GM12801 (cell line): ENCODE measurements around the gene SNX27.

Experiments used
- TF ChIP-seq, protein P1 (sequence below): IDR thresholded peaks from one replicate; pipeline ENCODE4 v1.5.1; 2011; ENCODE audit warnings: control low read depth; ENCODE audit not compliant: insufficient read length; ENCODE audit errors: extremely low read depth

Gene SNX27

DNA sequence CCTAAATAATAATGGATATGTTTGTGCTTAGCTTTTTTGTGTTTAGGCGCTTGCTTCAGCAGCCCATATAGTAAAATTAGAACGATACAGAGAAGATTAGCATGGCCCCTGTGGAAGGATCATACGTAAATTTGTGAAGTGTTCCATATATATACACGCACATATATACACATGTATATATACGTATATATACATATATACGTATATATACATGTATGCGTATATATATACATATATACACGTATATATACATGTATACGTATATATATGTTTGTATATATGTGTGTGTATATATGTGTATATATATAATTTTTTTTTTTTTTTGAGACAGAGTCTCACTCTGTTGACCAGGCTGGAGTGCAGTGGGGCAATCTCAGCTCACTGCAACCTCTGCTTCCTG is 17.4 kb downstream of the SNX27 start:
- TF ChIP-seq, protein P1, sequence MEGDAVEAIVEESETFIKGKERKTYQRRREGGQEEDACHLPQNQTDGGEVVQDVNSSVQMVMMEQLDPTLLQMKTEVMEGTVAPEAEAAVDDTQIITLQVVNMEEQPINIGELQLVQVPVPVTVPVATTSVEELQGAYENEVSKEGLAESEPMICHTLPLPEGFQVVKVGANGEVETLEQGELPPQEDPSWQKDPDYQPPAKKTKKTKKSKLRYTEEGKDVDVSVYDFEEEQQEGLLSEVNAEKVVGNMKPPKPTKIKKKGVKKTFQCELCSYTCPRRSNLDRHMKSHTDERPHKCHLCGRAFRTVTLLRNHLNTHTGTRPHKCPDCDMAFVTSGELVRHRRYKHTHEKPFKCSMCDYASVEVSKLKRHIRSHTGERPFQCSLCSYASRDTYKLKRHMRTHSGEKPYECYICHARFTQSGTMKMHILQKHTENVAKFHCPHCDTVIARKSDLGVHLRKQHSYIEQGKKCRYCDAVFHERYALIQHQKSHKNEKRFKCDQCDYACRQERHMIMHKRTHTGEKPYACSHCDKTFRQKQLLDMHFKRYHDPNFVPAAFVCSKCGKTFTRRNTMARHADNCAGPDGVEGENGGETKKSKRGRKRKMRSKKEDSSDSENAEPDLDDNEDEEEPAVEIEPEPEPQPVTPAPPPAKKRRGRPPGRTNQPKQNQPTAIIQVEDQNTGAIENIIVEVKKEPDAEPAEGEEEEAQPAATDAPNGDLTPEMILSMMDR, result no peak

DNA sequence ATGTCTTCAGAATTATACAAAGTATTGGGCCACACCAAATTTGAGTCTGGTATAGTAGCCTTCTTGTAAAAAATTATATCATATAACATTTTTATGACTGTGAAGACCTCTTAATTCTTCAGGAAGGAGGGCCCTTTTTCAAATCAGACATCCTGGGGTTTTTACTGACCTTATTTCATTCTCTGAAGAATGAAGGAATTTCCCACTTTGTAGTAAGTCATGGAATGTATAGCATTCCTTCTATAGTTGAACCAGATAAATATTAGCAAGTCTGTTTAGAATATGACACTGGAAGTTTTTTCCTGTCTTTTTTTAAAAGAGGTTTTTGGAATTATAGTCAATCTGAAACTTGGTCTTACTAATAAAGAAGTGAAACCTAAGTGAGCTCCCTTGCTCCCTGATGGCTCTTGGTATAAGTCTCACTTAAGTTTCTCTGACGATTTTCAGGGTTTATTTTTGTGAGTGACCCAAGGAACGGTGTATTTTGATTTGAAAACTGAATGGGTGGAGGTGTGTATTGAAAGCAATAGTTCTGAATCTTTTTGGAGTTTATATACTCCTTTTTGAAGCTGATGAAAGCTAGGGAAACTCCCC is 23.7 kb downstream of the SNX27 start:
- TF ChIP-seq, protein P1, result no peak

DNA sequence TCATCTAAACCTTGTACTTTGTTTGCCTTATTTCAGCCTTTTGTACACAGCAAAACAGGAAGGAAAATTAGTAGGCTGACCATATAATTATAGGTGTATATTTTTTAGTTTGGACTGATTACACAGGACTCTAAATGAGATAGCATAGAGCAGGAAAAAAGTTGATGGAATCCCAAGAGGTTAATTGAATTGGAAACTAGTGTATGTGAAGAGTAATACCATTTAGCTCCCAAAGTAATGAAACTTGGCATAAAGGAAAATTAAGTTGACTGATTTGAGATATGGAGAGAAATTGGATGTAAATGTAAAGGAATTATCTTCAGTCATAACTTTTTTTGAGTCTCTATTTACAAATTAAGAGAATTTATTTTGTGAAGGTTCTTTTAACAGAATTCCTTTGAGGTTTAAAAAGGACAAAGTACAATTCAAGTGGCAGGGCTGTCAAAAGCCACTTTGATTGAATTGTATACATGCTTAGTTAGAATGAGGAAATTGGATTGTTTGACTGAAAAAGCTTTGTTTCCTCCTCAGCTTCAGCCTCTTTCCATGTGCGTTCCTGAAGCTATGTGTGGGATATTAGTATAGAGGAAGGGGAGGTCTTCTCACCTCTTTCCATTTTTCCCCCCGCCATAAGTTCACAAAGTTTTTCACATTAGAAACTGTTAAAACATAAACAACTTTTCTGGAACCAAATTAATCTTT is 26.4 kb downstream of the SNX27 start:
- TF ChIP-seq, protein P1, result no peak

DNA sequence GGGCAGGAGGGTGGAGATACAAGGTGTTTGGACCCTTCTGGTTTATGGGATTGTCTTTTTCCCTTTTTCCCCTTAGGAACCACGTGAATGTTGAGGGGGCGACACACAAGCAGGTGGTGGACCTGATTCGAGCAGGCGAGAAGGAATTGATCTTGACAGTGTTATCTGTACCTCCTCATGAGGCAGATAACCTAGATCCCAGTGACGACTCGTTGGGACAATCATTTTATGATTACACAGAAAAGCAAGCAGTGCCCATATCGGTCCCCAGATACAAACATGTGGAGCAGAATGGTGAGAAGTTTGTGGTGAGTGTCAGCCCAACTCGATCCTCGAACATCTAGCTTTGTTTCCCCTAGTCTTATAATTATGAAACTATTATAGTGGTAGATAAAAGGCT is 27.0 kb downstream of the SNX27 start:
- TF ChIP-seq, protein P1, result no peak

DNA sequence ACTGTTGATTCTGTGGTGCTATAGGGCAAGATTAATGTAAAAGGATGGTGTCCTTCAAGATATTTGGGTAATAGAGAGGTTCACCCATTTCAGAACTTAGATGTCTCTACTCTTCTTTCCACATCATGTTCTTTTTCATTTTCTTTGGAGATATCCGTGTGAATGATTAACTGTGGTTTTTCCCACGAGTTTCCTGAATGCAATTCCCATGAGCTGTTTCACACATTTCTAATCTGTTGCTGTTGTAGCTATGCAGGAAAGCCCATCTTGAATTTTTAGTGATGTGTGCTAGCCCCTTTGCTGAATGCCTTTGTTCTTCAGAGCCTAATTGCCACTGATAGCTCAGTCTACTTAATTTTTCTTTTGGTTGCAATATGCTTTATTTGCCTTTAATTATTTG is 27.6 kb downstream of the SNX27 start:
- TF ChIP-seq, protein P1, result no peak

DNA sequence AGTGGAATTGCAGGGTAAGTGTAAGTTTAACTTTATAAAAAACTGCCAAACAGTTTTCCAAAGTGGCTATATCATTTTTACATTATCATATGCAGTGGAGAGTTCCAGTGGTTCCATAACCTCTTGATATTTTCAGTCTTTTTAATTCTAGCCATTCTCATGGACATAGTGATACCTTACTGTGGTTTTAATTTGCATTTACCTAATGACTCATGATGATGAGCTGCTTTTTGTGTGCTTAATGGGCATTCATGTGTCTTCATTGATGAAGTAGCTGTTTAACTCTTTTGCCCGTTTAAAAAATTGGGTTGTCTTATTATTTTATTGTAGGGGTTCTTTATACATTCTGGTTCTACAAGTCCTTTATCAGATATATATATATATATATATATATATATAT is 29.4 kb downstream of the SNX27 start:
- TF ChIP-seq, protein P1, result no peak

DNA sequence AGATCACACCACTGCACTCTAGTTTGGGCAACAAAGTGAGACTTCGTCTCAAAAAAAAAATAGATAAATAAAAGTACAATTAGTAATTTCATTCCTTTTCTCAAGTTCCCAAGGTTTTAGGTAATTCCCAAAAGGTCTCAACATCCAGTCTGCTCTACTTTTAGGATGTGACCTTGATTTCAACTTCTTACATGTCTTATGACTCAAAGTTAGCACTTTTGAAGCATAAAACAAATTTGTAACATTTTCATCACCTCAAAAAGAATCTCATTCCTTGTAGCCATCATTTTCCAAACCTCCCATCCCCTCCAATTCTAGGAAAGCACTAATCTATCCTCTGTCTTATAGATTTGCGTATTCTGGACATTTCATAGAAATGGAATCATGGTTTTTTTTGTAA is 32.2 kb downstream of the SNX27 start:
- TF ChIP-seq, protein P1, result no peak

DNA sequence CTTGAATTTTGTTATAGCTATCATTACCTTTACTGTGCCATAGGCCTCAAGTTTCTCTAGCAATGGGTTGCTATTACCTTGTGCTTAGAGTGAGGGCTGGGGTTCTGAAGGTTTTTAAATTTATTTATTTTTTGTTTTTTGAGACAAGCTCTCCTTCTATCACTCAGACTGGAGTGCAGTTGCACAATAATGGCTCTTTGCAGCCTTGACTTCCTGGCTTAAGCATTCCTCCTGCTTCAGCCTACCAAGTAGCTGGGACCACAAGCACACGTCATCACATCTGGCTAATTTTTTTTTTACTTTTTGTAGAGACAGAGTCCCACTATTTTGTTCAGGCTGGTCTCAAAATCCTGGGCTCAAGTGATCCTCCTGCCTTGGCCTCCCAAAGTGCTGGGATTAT is 41.5 kb downstream of the SNX27 start:
- TF ChIP-seq, protein P1, result no peak
